Lower leg skin (tissue), 3 donors: ENCODE data around the gene STK35.

Experiments
- CTCF ChIP-seq, 3 donors: fragments of 450-650 bp; IDR thresholded peaks; one replicate each; pipeline ENCODE4 v1.5.1; 2016; ENCODE audit warnings: antibody characterized with exemption in 3 of 3, mild to moderate bottlenecking in 3 of 3, moderate library complexity in 2 of 3
- POLR2A ChIP-seq, 2 donors: fragments of 450-650 bp; IDR thresholded peaks; one replicate each; pipeline ENCODE4 v1.6.1; 2016 to 2017; ENCODE audit warnings: antibody characterized with exemption in 2 of 2, mild to moderate bottlenecking in 1 of 2, moderate library complexity in 1 of 2

- TF ChIP-seq CTCF (IDR thresholded peaks at IDR 0.05), result no peak
- TF ChIP-seq POLR2A (IDR thresholded peaks at IDR 0.05), result no peak
These were observed 62.8 kb downstream of the STK35 start for GRCh38 chr20:2164421-2164820.
